ENCODE measurements around the gene CAPN12.

CAPN12 gene

GRCh38 chr19:38710928-38711725 lies 33.1 kb downstream of the CAPN12 start:
- no peak for DNase-seq (ENCODE audit: low read depth in 3 of 3)

GRCh38 chr19:38710416-38710702 lies 33.9 kb downstream of the CAPN12 start:
- no peak for DNase-seq (ENCODE audit: low read depth in 3 of 3)

- no peak for DNase-seq (ENCODE audit: low read depth in 3 of 3)
Observed at GRCh38 chr19:38709671-38710415, 34.4 kb downstream of the CAPN12 start.

- no peak for DNase-seq (ENCODE audit: low read depth in 3 of 3)
Observed at GRCh38 chr19:38709119-38709518, 35.2 kb downstream of the CAPN12 start.

- no peak for DNase-seq (ENCODE audit: low read depth in 3 of 3)
Observed at GRCh38 chr19:38708413-38709024, 35.8 kb downstream of the CAPN12 start.

- DNase-seq (ENCODE audit: low read depth in 3 of 3): no peak
Observed at GRCh38 chr19:38707512-38708114, 36.7 kb downstream of the CAPN12 start.

- DNase-seq (ENCODE audit: low read depth in 3 of 3): no peak
Observed at GRCh38 chr19:38706792-38707511, 37.3 kb downstream of the CAPN12 start.

- DNase-seq (ENCODE audit: low read depth in 3 of 3): no peak
Observed at GRCh38 chr19:38705197-38706019, 38.9 kb downstream of the CAPN12 start.

- DNase-seq (ENCODE audit: low read depth in 3 of 3): no peak
Observed at GRCh38 chr19:38704488-38705026, 39.7 kb downstream of the CAPN12 start.

- no peak for DNase-seq (ENCODE audit: low read depth in 3 of 3)
Observed at GRCh38 chr19:38703509-38703908, 40.8 kb downstream of the CAPN12 start.

- DNase-seq (ENCODE audit: low read depth in 3 of 3): no peak
Observed at GRCh38 chr19:38702278-38702677, 42.0 kb downstream of the CAPN12 start.

GRCh38 chr19:38701455-38702063 lies 42.7 kb downstream of the CAPN12 start:
- no peak for DNase-seq (ENCODE audit: low read depth in 3 of 3)

- DNase-seq (ENCODE audit: low read depth in 3 of 3): no peak
Observed at GRCh38 chr19:38700902-38701454, 43.3 kb downstream of the CAPN12 start.

GRCh38 chr19:38700350-38700901 lies 43.8 kb downstream of the CAPN12 start:
- no peak for DNase-seq (ENCODE audit: low read depth in 3 of 3)

GRCh38 chr19:38699647-38700349 lies 44.5 kb downstream of the CAPN12 start:
- no peak for DNase-seq (ENCODE audit: low read depth in 3 of 3)

GRCh38 chr19:38699027-38699346 lies 45.3 kb downstream of the CAPN12 start:
- DNase-seq (ENCODE audit: low read depth in 3 of 3): no peak

GRCh38 chr19:38698225-38699026 lies 45.8 kb downstream of the CAPN12 start:
- DNase-seq (ENCODE audit: low read depth in 3 of 3): no peak

GRCh38 chr19:38697641-38698071 lies 46.6 kb downstream of the CAPN12 start:
- DNase-seq (ENCODE audit: low read depth in 3 of 3): no peak
